HG02943 (cell line): Measurements from ENCODE around the gene RADIL.

Experiments used
- ATAC-seq: cut with Tn5 transposase; IDR thresholded peaks from one replicate; pipeline ENCODE4 v1.9.1; 2021; ENCODE audit warnings: mild to moderate bottlenecking, low read depth, moderate library complexity; ENCODE audit not compliant: unreplicated experiment

Gene RADIL

GRCh38 chr7:4763794-4764185 is 119.7 kb downstream of the RADIL start:
- ATAC-seq = no peak

GRCh38 chr7:4763091-4763793 is 120.3 kb downstream of the RADIL start:
- no peak for ATAC-seq

- ATAC-seq = no peak
Observed at GRCh38 chr7:4762121-4763055, 121.1 kb downstream of the RADIL start.

GRCh38 chr7:4760952-4761351 is 122.6 kb downstream of the RADIL start:
- ATAC-seq = no peak

- ATAC-seq = no peak
Observed at GRCh38 chr7:4759211-4759610, 124.3 kb downstream of the RADIL start.

GRCh38 chr7:4758791-4759190 is 124.7 kb downstream of the RADIL start:
- no peak for ATAC-seq

GRCh38 chr7:4758111-4758510 is 125.4 kb downstream of the RADIL start:
- no peak for ATAC-seq

- ATAC-seq = no peak
Observed at GRCh38 chr7:4755045-4755444, 128.5 kb downstream of the RADIL start.

GRCh38 chr7:4754433-4755010 is 129.0 kb downstream of the RADIL start:
- ATAC-seq = no peak

- ATAC-seq = peak; percentile 61
Observed at GRCh38 chr7:4753598-4754432, 129.7 kb downstream of the RADIL start.

GRCh38 chr7:4751398-4751947 is 132.0 kb downstream of the RADIL start:
- ATAC-seq = no peak

GRCh38 chr7:4749798-4750197 is 133.7 kb downstream of the RADIL start:
- ATAC-seq = no peak

GRCh38 chr7:4749363-4749762 is 134.2 kb downstream of the RADIL start:
- no peak for ATAC-seq
